Measurements from ENCODE around the gene MLX. TPM values are rescaled to one million over a fixed set of nuclear protein-coding genes. Genes with fewer than 3 reads are reported as not detected.

The MLX gene
- total RNA-seq, 2 donors from 2014 or later, result 24.9 to 28.7 TPM

- no peak overlapping the region for H3K27ac ChIP-seq
- no peak overlapping the region for H3K4me3 ChIP-seq
- H3K9me3 ChIP-seq, result no peaks in the 10 kb centered on the region
- intact Hi-C loops (cut with DNase I), result no loop called here
- H3K4me1 ChIP-seq, result peaks cover 5% of the 10 kb centered on the region
- 82% methylated on average over 3 of the region's 3 CpGs for WGBS, 2 donors
- no peaks in the 10 kb centered on the region for H3K36me3 ChIP-seq (replicated peaks in 1 of 2; ENCODE audit: insufficient read depth in 1 of 2, low read depth in 2 of 2)
- DNase-seq (no peak), ATAC-seq (no peak)
- TF ChIP-seq POLR2A (IDR thresholded peaks at IDR 0.05), result no peak
- TF ChIP-seq CTCF (IDR thresholded peaks at IDR 0.05), result no peak
- H3K27me3 ChIP-seq, result no peaks in the 10 kb centered on the region
Measured at GRCh38 chr17:42596386-42596785, 29.5 kb downstream of the MLX start.

GRCh38 chr17:42598905-42599304, 32.0 kb downstream of the MLX start:
- Histone ChIP-seq H3K27me3 (no peaks in the 10 kb centered on the region), H3K36me3 (replicated peaks in 1 of 2; ENCODE audit: insufficient read depth in 1 of 2, low read depth in 2 of 2) (no peaks in the 10 kb centered on the region), H3K4me3 (no peak overlapping the region), H3K27ac (no peak overlapping the region), H3K9me3 (no peaks in the 10 kb centered on the region), H3K4me1 (peaks cover 5% of the 10 kb centered on the region)
- ATAC-seq (no peak), DNase-seq (no peak)
- intact Hi-C loops (cut with DNase I), result no loop called here
- TF ChIP-seq CTCF (IDR thresholded peaks at IDR 0.05) (no peak), POLR2A (IDR thresholded peaks at IDR 0.05) (no peak)
- WGBS, 2 donors, result 35 to 39% methylated on average over 2 of the region's 2 CpGs

GRCh38 chr17:42603318-42603717, 36.4 kb downstream of the MLX start:
- peaks cover 35% of the 10 kb centered on the region for H3K4me1 ChIP-seq

GRCh38 chr17:42607769-42608168, 40.9 kb downstream of the MLX start:
- 30 to 38% methylated on average over 3 of the region's 3 CpGs for WGBS, 2 donors
- intact Hi-C loops (cut with DNase I), result no loop called here
- DNase-seq, result no peak
- Histone ChIP-seq H3K9me3 (no peaks in the 10 kb centered on the region), H3K4me3 (no peak overlapping the region), H3K4me1 (peaks cover 42% of the 10 kb centered on the region), H3K27ac (peak overlapping the region in 1 of 4 donors; percentile 90), H3K36me3 (replicated peaks in 1 of 2; ENCODE audit: insufficient read depth in 1 of 2, low read depth in 2 of 2) (peaks cover 5 to 6% of the 10 kb centered on the region in 2 donors), H3K27me3 (no peaks in the 10 kb centered on the region)
- no peak for TF ChIP-seq POLR2A (IDR thresholded peaks at IDR 0.05)
- TF ChIP-seq CTCF (IDR thresholded peaks at IDR 0.05), result no peak
- no peak for ATAC-seq

More at GRCh38 chr17:42603318-42603717, 36.4 kb downstream of the MLX start:
- no peaks in the 10 kb centered on the region for H3K27me3 ChIP-seq
- no peak overlapping the region for H3K4me3 ChIP-seq
- DNase-seq (no peak), ATAC-seq (no peak)
- H3K36me3 ChIP-seq (replicated peaks in 1 of 2; ENCODE audit: insufficient read depth in 1 of 2, low read depth in 2 of 2), result no peaks in the 10 kb centered on the region
- no peak for TF ChIP-seq POLR2A (IDR thresholded peaks at IDR 0.05)
- no peak for TF ChIP-seq CTCF (IDR thresholded peaks at IDR 0.05)
- 85 to 90% methylated on average over 7 of the region's 7 CpGs for WGBS, 2 donors
- no peaks in the 10 kb centered on the region for H3K9me3 ChIP-seq
- H3K27ac ChIP-seq, result no peak overlapping the region
- intact Hi-C loops (cut with DNase I), result no loop called here
